ENCODE measurements around the gene SORCS1. TPM values are rescaled to one million over a fixed set of nuclear protein-coding genes. Genes with fewer than 3 reads are reported as not detected.

Gene SORCS1
- total and polyA plus RNA-seq, 5 donors = 1.2 to 4.5 (median 3.0) TPM

GRCh38 chr10:106557951-106558733 is 606.4 kb downstream of the SORCS1 start:
- Histone ChIP-seq H3K27me3 (ENCODE audit: control insufficient read depth, insufficient read depth) (no peaks in the 10 kb centered on the region), H3K27ac (ENCODE audit: low read length) (no peak overlapping the region), H3K9me3 (ENCODE audit: control insufficient read depth, low read length) (no peaks in the 10 kb centered on the region), H3K4me3 (ENCODE audit: low read length) (no peak overlapping the region), H3K4me1 (ENCODE audit: control insufficient read depth, insufficient read depth, low read length) (no peaks in the 10 kb centered on the region)
- DNase-seq (no peak), ATAC-seq (no peak)
- 52% methylated on average over 7 of the region's 7 CpGs for WGBS
- intact Hi-C loops (cut with DNase I) = no loop called here

GRCh38 chr10:106557053-106557452 is 607.5 kb downstream of the SORCS1 start:
- Histone ChIP-seq H3K27me3 (ENCODE audit: control insufficient read depth, insufficient read depth) (no peaks in the 10 kb centered on the region), H3K4me3 (ENCODE audit: low read length) (no peak overlapping the region), H3K4me1 (ENCODE audit: control insufficient read depth, insufficient read depth, low read length) (no peaks in the 10 kb centered on the region), H3K9me3 (ENCODE audit: control insufficient read depth, low read length) (no peaks in the 10 kb centered on the region), H3K27ac (ENCODE audit: low read length) (no peak overlapping the region)
- DNase-seq (no peak), ATAC-seq (no peak)
- intact Hi-C loops (cut with DNase I) = no loop called here

GRCh38 chr10:106555599-106555998 is 608.9 kb downstream of the SORCS1 start:
- 57% methylated on average over 2 of the region's 2 CpGs for WGBS
- no peak for ATAC-seq

GRCh38 chr10:106551501-106552062 is 612.9 kb downstream of the SORCS1 start:
- H3K27me3 ChIP-seq (ENCODE audit: control insufficient read depth, insufficient read depth) = no peaks in the 10 kb centered on the region
- intact Hi-C loops (cut with DNase I) = no loop called here

More at GRCh38 chr10:106555599-106555998, 608.9 kb downstream of the SORCS1 start:
- H3K27ac ChIP-seq (ENCODE audit: low read length) = no peak overlapping the region
- H3K27me3 ChIP-seq (ENCODE audit: control insufficient read depth, insufficient read depth) = no peaks in the 10 kb centered on the region
- H3K9me3 ChIP-seq (ENCODE audit: control insufficient read depth, low read length) = no peaks in the 10 kb centered on the region
- H3K4me3 ChIP-seq (ENCODE audit: low read length) = no peak overlapping the region
- intact Hi-C loops (cut with DNase I) = no loop called here
- DNase-seq = no peak
- no peaks in the 10 kb centered on the region for H3K4me1 ChIP-seq (ENCODE audit: control insufficient read depth, insufficient read depth, low read length)

GRCh38 chr10:106548832-106549231 is 615.7 kb downstream of the SORCS1 start:
- no peak for DNase-seq
- intact Hi-C loops (cut with DNase I) = no loop called here
- Histone ChIP-seq H3K4me3 (ENCODE audit: low read length) (no peak overlapping the region), H3K27me3 (ENCODE audit: control insufficient read depth, insufficient read depth) (no peaks in the 10 kb centered on the region), H3K27ac (ENCODE audit: low read length) (no peak overlapping the region), H3K9me3 (ENCODE audit: control insufficient read depth, low read length) (no peaks in the 10 kb centered on the region), H3K4me1 (ENCODE audit: control insufficient read depth, insufficient read depth, low read length) (no peaks in the 10 kb centered on the region)
- no peak for ATAC-seq
- WGBS = 58% methylated on average over 6 of the region's 6 CpGs

More at GRCh38 chr10:106551501-106552062, 612.9 kb downstream of the SORCS1 start:
- no peaks in the 10 kb centered on the region for H3K9me3 ChIP-seq (ENCODE audit: control insufficient read depth, low read length)
- no peak overlapping the region for H3K4me3 ChIP-seq (ENCODE audit: low read length)
- H3K4me1 ChIP-seq (ENCODE audit: control insufficient read depth, insufficient read depth, low read length) = no peaks in the 10 kb centered on the region
- ATAC-seq (no peak), DNase-seq (no peak)
- 88% methylated on average over 4 of the region's 4 CpGs for WGBS
- H3K27ac ChIP-seq (ENCODE audit: low read length) = no peak overlapping the region

- 87% methylated on average over 7 of the region's 7 CpGs for WGBS
- Histone ChIP-seq H3K9me3 (ENCODE audit: control insufficient read depth, low read length) (no peaks in the 10 kb centered on the region), H3K4me1 (ENCODE audit: control insufficient read depth, insufficient read depth, low read length) (no peaks in the 10 kb centered on the region), H3K4me3 (ENCODE audit: low read length) (no peak overlapping the region), H3K27ac (ENCODE audit: low read length) (no peak overlapping the region), H3K27me3 (ENCODE audit: control insufficient read depth, insufficient read depth) (no peaks in the 10 kb centered on the region)
- intact Hi-C loops (cut with DNase I) = no loop called here
- ATAC-seq (no peak), DNase-seq (no peak)
Measured at GRCh38 chr10:106547047-106547635, 617.4 kb downstream of the SORCS1 start.

GRCh38 chr10:106542461-106542860 is 622.0 kb downstream of the SORCS1 start:
- DNase-seq = no peak
- no peaks in the 10 kb centered on the region for H3K4me1 ChIP-seq (ENCODE audit: control insufficient read depth, insufficient read depth, low read length)
- no peak overlapping the region for H3K27ac ChIP-seq (ENCODE audit: low read length)
- H3K9me3 ChIP-seq (ENCODE audit: control insufficient read depth, low read length) = no peaks in the 10 kb centered on the region
- intact Hi-C loops (cut with DNase I) = no loop called here
- ATAC-seq = no peak
- H3K4me3 ChIP-seq (ENCODE audit: low read length) = no peak overlapping the region
- 90% methylated on average over 3 of the region's 3 CpGs for WGBS
- no peaks in the 10 kb centered on the region for H3K27me3 ChIP-seq (ENCODE audit: control insufficient read depth, insufficient read depth)

GRCh38 chr10:106540645-106541044 is 623.9 kb downstream of the SORCS1 start:
- H3K27me3 ChIP-seq (ENCODE audit: control insufficient read depth, insufficient read depth) = no peaks in the 10 kb centered on the region
- no peak overlapping the region for H3K4me3 ChIP-seq (ENCODE audit: low read length)
- DNase-seq (no peak), ATAC-seq (no peak)
- no peak overlapping the region for H3K27ac ChIP-seq (ENCODE audit: low read length)
- no peaks in the 10 kb centered on the region for H3K4me1 ChIP-seq (ENCODE audit: control insufficient read depth, insufficient read depth, low read length)
- no peaks in the 10 kb centered on the region for H3K9me3 ChIP-seq (ENCODE audit: control insufficient read depth, low read length)
- intact Hi-C loops (cut with DNase I) = no loop called here

- H3K4me3 ChIP-seq (ENCODE audit: low read length) = no peak overlapping the region
- no peak overlapping the region for H3K27ac ChIP-seq (ENCODE audit: low read length)
- DNase-seq = no peak
- intact Hi-C loops (cut with DNase I) = no loop called here
- ATAC-seq = no peak
- no peaks in the 10 kb centered on the region for H3K27me3 ChIP-seq (ENCODE audit: control insufficient read depth, insufficient read depth)
- H3K4me1 ChIP-seq (ENCODE audit: control insufficient read depth, insufficient read depth, low read length) = no peaks in the 10 kb centered on the region
- H3K9me3 ChIP-seq (ENCODE audit: control insufficient read depth, low read length) = no peaks in the 10 kb centered on the region
- 71% methylated on average over 5 of the region's 5 CpGs for WGBS
Measured at GRCh38 chr10:106537866-106538265, 626.6 kb downstream of the SORCS1 start.

GRCh38 chr10:106535304-106535953 is 629.1 kb downstream of the SORCS1 start:
- Histone ChIP-seq H3K4me1 (ENCODE audit: control insufficient read depth, insufficient read depth, low read length) (no peaks in the 10 kb centered on the region), H3K9me3 (ENCODE audit: control insufficient read depth, low read length) (no peaks in the 10 kb centered on the region), H3K4me3 (ENCODE audit: low read length) (no peak overlapping the region), H3K27me3 (ENCODE audit: control insufficient read depth, insufficient read depth) (no peaks in the 10 kb centered on the region), H3K27ac (ENCODE audit: low read length) (no peak overlapping the region)
- WGBS = 76% methylated on average over 5 of the region's 5 CpGs
- no peak for ATAC-seq
- intact Hi-C loops (cut with DNase I) = no loop called here
- no peak for DNase-seq

GRCh38 chr10:106534441-106534840 is 630.1 kb downstream of the SORCS1 start:
- Histone ChIP-seq H3K27ac (ENCODE audit: low read length) (no peak overlapping the region), H3K4me1 (ENCODE audit: control insufficient read depth, insufficient read depth, low read length) (no peaks in the 10 kb centered on the region), H3K27me3 (ENCODE audit: control insufficient read depth, insufficient read depth) (no peaks in the 10 kb centered on the region), H3K4me3 (ENCODE audit: low read length) (no peak overlapping the region), H3K9me3 (ENCODE audit: control insufficient read depth, low read length) (no peaks in the 10 kb centered on the region)
- no peak for DNase-seq
- intact Hi-C loops (cut with DNase I) = no loop called here
- 88% methylated on average over 2 of the region's 2 CpGs for WGBS
- no peak for ATAC-seq
